ENCODE results near the gene FKBP7. TPM values are rescaled to one million over a fixed set of nuclear protein-coding genes. Genes with fewer than 3 reads are reported as not detected.
"Not testable (repeated sequence)": the region's sequence is repeated elsewhere in the genome, so short reads cannot be mapped to it uniquely, and the experiment has no call there.

FKBP7 gene
- total and polyA plus RNA-seq, 2 of the 13 experiments (the other 11 are each of a cell fraction or from before 2014, with no cell fraction given), result 12.4 to 14.8 TPM

GRCh38 chr2:178423746-178424145 lies 54.7 kb downstream of the FKBP7 start:
- 92% methylated on average over 5 of the region's 5 CpGs for WGBS (ENCODE audit: low lambda C conversion rate)
- DNase-seq (ENCODE audit: low spot score); H2AFZ ChIP-seq (ENCODE audit: low read length); FAIRE-seq; in situ Hi-C loops (cut with HindIII; ENCODE audit: extremely low pct_ligation_motif_present, low pct_unique_long_range_greater_than_20kb); BruUV-seq (replicated peaks); H3K27me3 ChIP-seq (ENCODE audit: control insufficient read depth in 1 of 2, insufficient read depth in 2 of 2, low read length in 2 of 2); H3K4me2 ChIP-seq (ENCODE audit: low read depth, low read length); POLR2A ChIA-PET; H3K36me3 ChIP-seq (replicated peaks in 1 of 2; ENCODE audit: control insufficient read depth in 1 of 2, insufficient read depth in 2 of 2, low read length in 2 of 2); H4K20me1 ChIP-seq (ENCODE audit: insufficient read depth, low read length); ATAC-seq; H3K27ac ChIP-seq (ENCODE audit: extremely low read length, insufficient read depth, low read length); H3K9me3 ChIP-seq (ENCODE audit: low read length); H3K4me3 ChIP-seq (replicated peaks in 1 of 3; ENCODE audit: insufficient read depth in 1 of 3, low read depth in 2 of 3, low read length in 3 of 3); CTCF ChIA-PET (ENCODE audit: low intra/inter-chr PET ratio, low total read pairs); intact Hi-C loops (cut with micrococcal nuclease; ENCODE audit: unreplicated experiment); H3K79me2 ChIP-seq (ENCODE audit: insufficient read depth, low read length); H3K9ac ChIP-seq (ENCODE audit: insufficient read depth, low read depth, low read length): not testable (repeated sequence)
- H3K4me1 ChIP-seq (ENCODE audit: insufficient read depth, low read length), result peaks cover 17% of the 10 kb centered on the region

GRCh38 chr2:178422097-178422496 lies 56.3 kb downstream of the FKBP7 start:
- Histone ChIP-seq H3K9ac (ENCODE audit: insufficient read depth, low read depth, low read length) (no peak overlapping the region), H3K4me2 (ENCODE audit: low read depth, low read length) (no peak overlapping the region), H3K9me3 (ENCODE audit: low read length) (peaks cover 7% of the 10 kb centered on the region; the same call in 1 of the 2 replicates), H3K27ac (ENCODE audit: extremely low read length, insufficient read depth, low read length) (no peak overlapping the region), H2AFZ (ENCODE audit: low read length) (no peak overlapping the region), H3K36me3 (replicated peaks in 1 of 2; ENCODE audit: control insufficient read depth in 1 of 2, insufficient read depth in 2 of 2, low read length in 2 of 2) (no peaks in the 10 kb centered on the region), H4K20me1 (ENCODE audit: insufficient read depth, low read length) (no peaks in the 10 kb centered on the region), H3K4me1 (ENCODE audit: insufficient read depth, low read length) (0 out of 2 replicates have a peak, but pooled peaks cover under 1% of the 10 kb centered on the region), H3K27me3 (ENCODE audit: control insufficient read depth in 1 of 2, insufficient read depth in 2 of 2, low read length in 2 of 2) (no peaks in the 10 kb centered on the region), H3K79me2 (ENCODE audit: insufficient read depth, low read length) (no peaks in the 10 kb centered on the region), H3K4me3 (replicated peaks in 1 of 3; ENCODE audit: insufficient read depth in 1 of 3, low read depth in 2 of 3, low read length in 3 of 3) (no peak overlapping the region)
- TF ChIP-seq IRF1 (CRISPR knock-in tag; IDR thresholded peaks at IDR 0.05; ENCODE audit: low read depth), result no peak
- TF ChIP-seq ZNF670 (CRISPR knock-in tag; IDR thresholded peaks at IDR 0.05; ENCODE audit: borderline replicate concordance), result no peak
- no peak for TF ChIP-seq ZNF674 (CRISPR knock-in tag; IDR thresholded peaks at IDR 0.05; ENCODE audit: low read depth)
- no peak for TF ChIP-seq KLF12 (CRISPR knock-in tag; IDR thresholded peaks at IDR 0.05; ENCODE audit: borderline replicate concordance)
- no peak for TF ChIP-seq TFDP2 (CRISPR knock-in tag; IDR thresholded peaks at IDR 0.05)
- TF ChIP-seq MLX (CRISPR knock-in tag; IDR thresholded peaks at IDR 0.05), result no peak
- TF ChIP-seq U2AF2 (IDR thresholded peaks at IDR 0.05; ENCODE audit: low read depth, low read length), result no peak
- TF ChIP-seq CREB1 (IDR thresholded peaks at IDR 0.05), result no peak
- TF ChIP-seq CREB1 (CRISPR knock-in tag; IDR thresholded peaks at IDR 0.05), result no peak
- no peak for TF ChIP-seq NFIC (IDR thresholded peaks at IDR 0.05; ENCODE audit: low read length)
- no peak for TF ChIP-seq ZNF543 (CRISPR knock-in tag; IDR thresholded peaks at IDR 0.05)
- ATAC-seq (no peak), DNase-seq (ENCODE audit: low spot score) (no peak), FAIRE-seq (no peak)
- in situ Hi-C loops (cut with HindIII; ENCODE audit: extremely low pct_ligation_motif_present, low pct_unique_long_range_greater_than_20kb), result no loop called here
- WGBS (ENCODE audit: low lambda C conversion rate), result 72% methylated on average over 3 of the region's 3 CpGs
- POLR2A ChIA-PET, result interaction anchor here (0.9 kb wide), 1 partner anchor 29 kb away, joined by 3 read pairs; the partner anchor contains the start of genes PJVK and PRKRA
- CTCF ChIA-PET (ENCODE audit: low intra/inter-chr PET ratio, low total read pairs), result no interaction called here
- BruUV-seq (replicated peaks), result no TSS peak
- intact Hi-C loops (cut with micrococcal nuclease; ENCODE audit: unreplicated experiment), result no loop called here
